HUES64 (cell line): Measurements from ENCODE around the gene PHKG2.

ENCODE experiments used
- H3K27ac ChIP-seq: 2 replicates; pipeline ENCODE4 v1.7.0; 2013; ENCODE audit warnings: low read depth, low read length, inconsistent platforms
- H3K27me3 ChIP-seq: 2 replicates; pipeline ENCODE4 v1.6.1; 2013; ENCODE audit warnings: mild to moderate bottlenecking, low read length; ENCODE audit not compliant: insufficient read depth
- H3K36me3 ChIP-seq: 2 replicates; pipeline ENCODE4 v1.6.1; 2013; ENCODE audit warnings: mild to moderate bottlenecking, low read length; ENCODE audit not compliant: insufficient read depth
- H3K4me1 ChIP-seq: 2 replicates; pipeline ENCODE4 v1.6.1; 2013; ENCODE audit warnings: mild to moderate bottlenecking, low read length, moderate library complexity; ENCODE audit not compliant: insufficient read depth
- H3K4me3 ChIP-seq: 2 replicates; pipeline ENCODE4 v1.5.1; 2013; ENCODE audit warnings: mild to moderate bottlenecking, low read length, moderate library complexity
- H3K9ac ChIP-seq: 2 replicates; pipeline ENCODE4 v1.6.1; 2013; ENCODE audit warnings: mild to moderate bottlenecking, low read depth, low read length
- H3K9me3 ChIP-seq: 2 replicates; pipeline ENCODE4 v1.6.1; 2013; ENCODE audit warnings: low read depth, low read length; ENCODE audit not compliant: insufficient read depth
- WGBS: fragments of 150-250, 120-280 bp; methylation state at CpG from one replicate; pipeline ENCODE4 v1.1.7; 2013; ENCODE audit warnings: missing lambda C conversion rate; 5-methylcytosine and 5-hydroxymethylcytosine counted together

PHKG2 gene

GRCh38 chr16:30786936-30787612 is 38.8 kb downstream of the PHKG2 start, which contains the start of gene ZNF629:
ZNF629 (minus strand) TSS chr16:30787205; CDS start chr16:30784482, 2,723 bp downstream.
- Histone ChIP-seq H3K4me1 (peaks cover 10% of the 10 kb centered on the region), H3K27me3 (peaks cover 4% of the 10 kb centered on the region; the same call in 1 of the 2 replicates), H3K4me3 (peak within 1 kb of the TSS; percentile 83), H3K9ac (peak within 1 kb of the TSS; percentile 91), H3K9me3 (no peaks in the 10 kb centered on the region), H3K27ac (peak within 1 kb of the TSS; percentile 90), H3K36me3 (peaks cover 20% of the 10 kb centered on the region)
- WGBS = under 1% methylated on average over 37 of the region's 37 CpGs

DNA sequence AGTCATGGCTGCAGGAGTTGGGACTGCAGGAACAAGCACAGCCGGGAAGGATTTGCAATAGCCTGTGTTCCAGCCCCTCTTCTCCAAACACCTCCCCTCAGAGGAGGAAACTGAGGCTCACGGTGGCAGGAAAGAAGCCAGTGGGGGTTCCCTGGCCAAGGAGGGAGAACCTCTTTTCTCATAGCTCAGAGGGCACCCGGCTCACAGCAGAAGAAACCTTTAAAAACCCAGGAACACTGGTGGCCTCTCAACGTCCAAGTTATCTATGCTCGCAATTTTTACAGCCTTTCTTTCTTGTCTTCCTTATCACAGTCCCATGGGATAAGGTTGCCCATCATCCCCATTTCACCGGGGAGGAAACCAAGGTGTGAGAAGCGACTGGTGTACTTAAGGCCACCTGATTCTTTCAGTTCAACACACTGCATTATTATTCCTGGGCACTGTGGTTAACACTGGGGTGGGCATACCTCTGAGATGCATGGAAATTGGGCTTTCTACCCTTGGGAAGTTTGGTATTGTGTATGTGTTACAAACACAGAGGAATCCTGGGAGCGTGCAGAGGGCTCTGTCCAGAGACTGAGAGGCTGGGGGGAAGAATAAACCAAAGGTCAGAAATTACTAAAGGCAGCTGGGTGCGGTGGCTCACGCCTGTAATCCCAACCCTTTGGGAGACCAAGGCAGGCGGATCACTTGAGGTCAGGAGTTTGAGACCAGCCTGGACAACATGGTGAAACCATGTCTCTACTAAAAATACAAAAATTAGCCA is 39.6 kb downstream of the PHKG2 start:
- Histone ChIP-seq H3K4me1 (peaks cover 10% of the 10 kb centered on the region), H3K27me3 (peaks cover 6% of the 10 kb centered on the region; the same call in 1 of the 2 replicates), H3K9me3 (no peaks in the 10 kb centered on the region), H3K27ac (peak overlapping the region; percentile 90; the same call in 1 of the 2 replicates), H3K4me3 (peak overlapping the region; percentile 83), H3K9ac (peak overlapping the region; percentile 91), H3K36me3 (peaks cover 13% of the 10 kb centered on the region)
- WGBS = 64% methylated on average over 11 of the region's 11 CpGs

GRCh38 chr16:30793508-30794069 is 45.4 kb downstream of the PHKG2 start:
- Histone ChIP-seq H3K4me1 (no peaks in the 10 kb centered on the region), H3K4me3 (no peak overlapping the region), H3K9ac (no peak overlapping the region), H3K36me3 (no peaks in the 10 kb centered on the region), H3K9me3 (no peaks in the 10 kb centered on the region), H3K27ac (no peak overlapping the region), H3K27me3 (peaks cover 8% of the 10 kb centered on the region; the same call in 1 of the 2 replicates)
- WGBS = 79% methylated on average over 7 of the region's 7 CpGs

DNA sequence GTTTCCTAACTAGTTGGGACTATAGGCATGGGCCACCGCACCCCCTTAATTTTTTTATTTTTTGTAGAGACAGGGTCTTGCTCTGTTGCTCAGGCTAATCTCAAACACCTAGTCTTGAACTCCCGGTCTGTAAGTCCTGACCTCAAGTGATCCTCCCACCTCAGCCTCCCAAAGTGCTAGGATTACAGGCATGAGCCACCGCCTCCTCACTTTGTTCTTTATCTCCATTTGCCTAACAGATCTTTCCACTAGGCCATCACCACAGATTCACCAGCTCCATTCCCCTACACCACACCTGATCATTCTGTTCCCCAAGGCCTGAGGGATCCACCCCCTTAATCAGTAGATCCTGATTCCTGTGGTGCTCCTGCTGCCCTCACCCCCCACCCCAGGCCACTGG is 46.4 kb downstream of the PHKG2 start:
- no peak overlapping the region for H3K4me3 ChIP-seq
- no peak overlapping the region for H3K9ac ChIP-seq
- peaks cover 8% of the 10 kb centered on the region; the same call in 1 of the 2 replicates for H3K27me3 ChIP-seq
- no peaks in the 10 kb centered on the region for H3K36me3 ChIP-seq
- H3K27ac ChIP-seq = no peak overlapping the region
- WGBS = 93% methylated on average over 3 of the region's 3 CpGs
- H3K4me1 ChIP-seq = no peaks in the 10 kb centered on the region
- H3K9me3 ChIP-seq = no peaks in the 10 kb centered on the region

GRCh38 chr16:30797670-30798309 is 49.6 kb downstream of the PHKG2 start:
- Histone ChIP-seq H3K27me3 (peaks cover 14% of the 10 kb centered on the region), H3K27ac (no peak overlapping the region), H3K4me3 (no peak overlapping the region), H3K9ac (no peak overlapping the region), H3K9me3 (no peaks in the 10 kb centered on the region), H3K4me1 (no peaks in the 10 kb centered on the region), H3K36me3 (no peaks in the 10 kb centered on the region)
- WGBS = 81% methylated on average over 8 of the region's 8 CpGs
